ENCODE measurements around the gene CAPN13. TPM values are rescaled to one million over a fixed set of nuclear protein-coding genes. Genes with fewer than 3 reads are reported as not detected.

The CAPN13 gene
- total and polyA plus RNA-seq, 2 donors (not counting 3 experiments of a cell fraction or from before 2014, with no cell fraction given) = not detected

DNA sequence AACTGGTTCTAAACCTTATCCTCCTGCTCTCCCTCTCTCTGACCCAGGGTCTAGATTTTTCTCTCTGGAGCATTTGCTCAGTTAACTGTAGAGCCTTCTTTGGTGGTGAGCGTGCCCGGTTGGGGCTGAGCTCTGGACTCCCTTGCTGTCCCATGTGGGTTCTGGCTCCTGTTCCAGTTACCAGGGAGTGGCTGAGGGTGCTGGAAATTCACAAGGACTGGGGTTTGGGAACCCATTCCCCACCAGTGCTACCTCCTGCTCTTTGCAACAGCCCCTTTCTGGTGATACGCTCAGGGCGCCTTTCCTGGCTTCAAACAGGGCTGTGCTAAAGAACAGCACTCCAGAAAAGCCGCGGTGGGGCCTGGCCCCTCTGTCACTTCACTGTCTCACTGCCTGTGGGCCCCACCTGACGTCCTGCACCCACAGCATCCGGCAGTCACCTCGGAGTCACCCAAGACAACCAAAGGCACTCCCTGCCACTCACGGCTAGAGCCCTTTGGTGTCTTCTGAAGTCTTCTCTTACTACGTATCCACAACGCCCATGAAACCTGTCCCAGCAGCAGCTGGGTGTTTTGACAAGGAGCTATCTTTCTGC is 41.3 kb downstream of the CAPN13 start:
- BruUV-seq (replicated peaks) = no TSS peak
- Histone ChIP-seq H3K9me1 (replicated peaks; ENCODE audit: control insufficient read depth, extremely low read depth, insufficient read depth, low read length) (no peaks in the 10 kb centered on the region), H3K4me2 (ENCODE audit: insufficient read depth, low read length) (no peak overlapping the region), H3K27ac (ENCODE audit: insufficient read depth, low read depth, low read length) (no peak overlapping the region), H4K20me1 (replicated peaks; ENCODE audit: control insufficient read depth, extremely low read depth, insufficient read depth, low read length) (no peaks in the 10 kb centered on the region), H3K4me1 (ENCODE audit: control insufficient read depth, extremely low read depth, insufficient read depth, low read length) (no peaks in the 10 kb centered on the region), H3K9me3 (replicated peaks; ENCODE audit: control insufficient read depth, insufficient read depth, low read length) (no peaks in the 10 kb centered on the region), H2AFZ (ENCODE audit: low read depth, low read length) (no peak overlapping the region), H3K9ac (replicated peaks; ENCODE audit: extremely low read depth, insufficient read depth, low read length) (no peak overlapping the region), H3K36me3 (ENCODE audit: control insufficient read depth in 2 of 2, extremely low read depth in 1 of 2, insufficient read depth in 2 of 2, low read length in 2 of 2) (no peaks in the 10 kb centered on the region), H3K27me3 (ENCODE audit: control insufficient read depth in 2 of 2, insufficient read depth in 2 of 2, low read length in 2 of 2) (no peaks in the 10 kb centered on the region), H3K4me3 (replicated peaks in 1 of 3; ENCODE audit: insufficient read depth in 1 of 3, low read depth in 1 of 3, low read length in 3 of 3) (no peak overlapping the region), H3K79me2 (ENCODE audit: control insufficient read depth, insufficient read depth, low read length) (no peaks in the 10 kb centered on the region)
- ChIA-PET POLR2A (no interaction called here), CTCF (no interaction called here)
- FAIRE-seq = no peak
- TF ChIP-seq POLR2A (IDR thresholded peaks at IDR 0.05; ENCODE audit: low read depth, low read length) (no peak), JUN (IDR thresholded peaks at IDR 0.05; ENCODE audit: borderline replicate concordance, insufficient read depth, insufficient read length, low read depth) (no peak), EZH2 (IDR thresholded peaks at IDR 0.05; ENCODE audit: borderline replicate concordance, low read depth, low read length, severe bottlenecking) (no peak), POLR2AphosphoS5 (IDR thresholded peaks at IDR 0.05; ENCODE audit: insufficient read depth, low read depth, low read length) (no peak), FOS (IDR thresholded peaks at IDR 0.05; ENCODE audit: borderline replicate concordance, insufficient read depth, low read length) (no peak), MYC (IDR thresholded peaks at IDR 0.05; ENCODE audit: low read depth, low read length) (no peak), CTCF (IDR thresholded peaks at IDR 0.05; ENCODE audit: extremely low read depth in 1 of 2, insufficient read depth in 1 of 2, low read depth in 1 of 2, low read length in 2 of 2) (no peak), GATA2 (IDR thresholded peaks at IDR 0.05; ENCODE audit: insufficient read depth, insufficient read length, low read depth, low read length) (no peak)
- TF ChIP-seq, protein P1, sequence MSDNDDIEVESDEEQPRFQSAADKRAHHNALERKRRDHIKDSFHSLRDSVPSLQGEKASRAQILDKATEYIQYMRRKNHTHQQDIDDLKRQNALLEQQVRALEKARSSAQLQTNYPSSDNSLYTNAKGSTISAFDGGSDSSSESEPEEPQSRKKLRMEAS (IDR thresholded peaks at IDR 0.05; ENCODE audit: insufficient read depth, insufficient read length) = no peak
- dilution Hi-C loops (cut with MboI; ENCODE audit: extremely low pct_ligation_motif_present, low sequenced_read_pairs) = no loop called here
- intact Hi-C loops (cut with micrococcal nuclease) = no loop called here
- DNase-seq (ENCODE audit: low read depth, low spot score) = no peak

Data from endothelial cell of umbilical vein (primary cell).